Neural progenitor cell (in vitro differentiated cells): ENCODE data around the gene SH3PXD2B. TPM values are rescaled to one million over a fixed set of nuclear protein-coding genes. Genes with fewer than 3 reads are reported as not detected.

Source experiments
- DNase-seq: peaks from one replicate; pipeline ENCODE4 v3.0.0-alpha.2; 2016; ENCODE audit warnings: low spot score
- H2AFZ ChIP-seq: fragments of 200-600 bp; sonication (generic); replicated peaks from 2 replicates; pipeline ENCODE4 v1.6.1; 2016; ENCODE audit warnings: antibody characterized with exemption
- H3F3A ChIP-seq: fragments of 200-600 bp; sonication (generic); 2 replicates; pipeline ENCODE4 v1.6.1; 2016; ENCODE audit warnings: antibody characterized with exemption, low read depth
- H3K27ac ChIP-seq: fragments of 200-600 bp; sonication (generic); 2 replicates; pipeline ENCODE4 v1.5.1; 2016; ENCODE audit warnings: mild to moderate bottlenecking
- H3K27me3 ChIP-seq: fragments of 200-600 bp; sonication (generic); 2 replicates; pipeline ENCODE4 v1.6.1; 2016; ENCODE audit warnings: mild to moderate bottlenecking, moderate library complexity
- H3K36me3 ChIP-seq: fragments of 200-600 bp; sonication (generic); 2 replicates; pipeline ENCODE4 v1.5.1; 2016
- H3K4me1 ChIP-seq: fragments of 200-600 bp; sonication (generic); 2 replicates; pipeline ENCODE4 v1.6.1; 2016; ENCODE audit warnings: mixed run types
- H3K4me2 ChIP-seq: fragments of 200-600 bp; sonication (generic); 2 replicates; pipeline ENCODE4 v1.6.1; 2016
- H3K4me3 ChIP-seq: fragments of 200-600 bp; sonication (generic); 2 replicates; pipeline ENCODE4 v1.5.1; 2016
- H3K79me2 ChIP-seq: fragments of 200-600 bp; sonication (generic); 2 replicates; pipeline ENCODE4 v1.6.1; 2016; ENCODE audit warnings: low read depth
- H3K9ac ChIP-seq: fragments of 200-600 bp; sonication (generic); 2 replicates; pipeline ENCODE4 v1.6.1; 2016
- H3K9me3 ChIP-seq: fragments of 200-600 bp; sonication (generic); 2 replicates; pipeline ENCODE4 v1.5.1; 2016; ENCODE audit warnings: low read depth
- H4K20me1 ChIP-seq: fragments of 200-600 bp; sonication (generic); 2 replicates; pipeline ENCODE4 v1.6.1; 2016; ENCODE audit warnings: low read depth
- H3K27ac Mint-ChIP-seq: 3 replicates; pipeline ENCODE4 v1.8.0; 2021; ENCODE audit warnings: mixed read lengths
- H3K27me3 Mint-ChIP-seq: 2 replicates; pipeline ENCODE4 v1.8.0; 2022; ENCODE audit warnings: low read depth, mild to moderate bottlenecking, inconsistent platforms, moderate library complexity, mixed read lengths; ENCODE audit not compliant: insufficient read depth
- H3K36me3 Mint-ChIP-seq: 3 replicates; pipeline ENCODE4 v1.8.0; 2021; ENCODE audit warnings: mixed read lengths
- H3K4me1 Mint-ChIP-seq: 3 replicates; pipeline ENCODE4 v1.8.0; 2021; ENCODE audit warnings: mixed read lengths
- H3K4me3 Mint-ChIP-seq: 3 replicates; pipeline ENCODE4 v1.8.0; 2021; ENCODE audit warnings: mild to moderate bottlenecking, moderate library complexity, mixed read lengths
- H3K9me3 Mint-ChIP-seq: 3 replicates; pipeline ENCODE4 v1.8.0; 2020; ENCODE audit warnings: mixed read lengths
- CTCF ChIP-seq: fragments of 200-600 bp; sonication (generic); IDR thresholded peaks from 2 replicates; pipeline ENCODE4 v1.5.1; 2017; ENCODE audit warnings: antibody characterized with exemption, mild to moderate bottlenecking
- EZH2 ChIP-seq: fragments of 200-600 bp; sonication (generic); IDR thresholded peaks from 2 replicates; pipeline ENCODE4 v1.6.1; 2017; ENCODE audit warnings: antibody characterized with exemption, mild to moderate bottlenecking, moderate library complexity
- EZH2phosphoT487 ChIP-seq: fragments of 200-600 bp; sonication (generic); IDR thresholded peaks from 2 replicates; pipeline ENCODE4 v1.6.1; 2017; ENCODE audit warnings: antibody characterized with exemption
- total RNA-seq: library from RNA; depleted of rRNA; stranded (reverse); fragments of >200 nt; gene quantifications from 2 replicates; pipeline ENCODE4 v1.2.3, GENCODE V29; 2015; ENCODE audit warnings: low replicate concordance

SH3PXD2B gene
- total RNA-seq, 1 donor from 2014 or later = 27.3 TPM

GRCh38 chr5:172303572-172304335 lies 150.6 kb downstream of the SH3PXD2B start:
- Histone ChIP-seq H4K20me1 (no peaks in the 10 kb centered on the region), H3K4me3 (no peak overlapping the region), H3F3A (no peaks in the 10 kb centered on the region), H3K9me3 (peaks cover 8% of the 10 kb centered on the region), H3K36me3 (no peaks in the 10 kb centered on the region), H3K9ac (no peak overlapping the region), H3K4me1 (no peaks in the 10 kb centered on the region), H2AFZ (no peak overlapping the region), H3K27ac (no peak overlapping the region), H3K79me2 (no peaks in the 10 kb centered on the region), H3K4me2 (no peak overlapping the region), H3K27me3 (no peaks in the 10 kb centered on the region)
- TF ChIP-seq CTCF (no peak), EZH2 (no peak), EZH2phosphoT487 (no peak)
- Mint-ChIP-seq H3K4me3 (no peak overlapping the region), H3K9me3 (peaks cover 12% of the 10 kb centered on the region), H3K27ac (no peak overlapping the region), H3K27me3 (no peaks in the 10 kb centered on the region), H3K4me1 (peaks cover 14% of the 10 kb centered on the region), H3K36me3 (no peaks in the 10 kb centered on the region)
- no peak for DNase-seq

- H3K4me1 Mint-ChIP-seq = peaks cover 14% of the 10 kb centered on the region
- H4K20me1 ChIP-seq = no peaks in the 10 kb centered on the region
- H3K27ac Mint-ChIP-seq = no peak overlapping the region
- H3K9me3 Mint-ChIP-seq = peaks cover 12% of the 10 kb centered on the region
- DNase-seq = no peak
- H3K27ac ChIP-seq = no peak overlapping the region
- no peaks in the 10 kb centered on the region for H3K4me1 ChIP-seq
- no peak overlapping the region for H3K4me2 ChIP-seq
- no peak overlapping the region for H3K4me3 Mint-ChIP-seq
- TF ChIP-seq EZH2 (no peak), CTCF (no peak), EZH2phosphoT487 (no peak)
- H3K79me2 ChIP-seq = no peaks in the 10 kb centered on the region
- no peaks in the 10 kb centered on the region for H3K27me3 ChIP-seq
- H3K36me3 Mint-ChIP-seq = no peaks in the 10 kb centered on the region
- no peak overlapping the region for H3K9ac ChIP-seq
- no peak overlapping the region for H2AFZ ChIP-seq
- H3K9me3 ChIP-seq = peaks cover 8% of the 10 kb centered on the region
- no peaks in the 10 kb centered on the region for H3F3A ChIP-seq
- H3K36me3 ChIP-seq = no peaks in the 10 kb centered on the region
- H3K4me3 ChIP-seq = no peak overlapping the region
- no peaks in the 10 kb centered on the region for H3K27me3 Mint-ChIP-seq
Observed at GRCh38 chr5:172303162-172303561, 151.2 kb downstream of the SH3PXD2B start.

- Mint-ChIP-seq H3K36me3 (no peaks in the 10 kb centered on the region), H3K4me1 (peaks cover 14% of the 10 kb centered on the region), H3K27me3 (no peaks in the 10 kb centered on the region), H3K27ac (no peak overlapping the region), H3K4me3 (no peak overlapping the region), H3K9me3 (peaks cover 12% of the 10 kb centered on the region)
- peaks cover 8% of the 10 kb centered on the region for H3K9me3 ChIP-seq
- no peaks in the 10 kb centered on the region for H4K20me1 ChIP-seq
- H2AFZ ChIP-seq = peak overlapping the region; percentile 37
- no peak overlapping the region for H3K27ac ChIP-seq
- H3K9ac ChIP-seq = no peak overlapping the region
- H3K36me3 ChIP-seq = no peaks in the 10 kb centered on the region
- no peaks in the 10 kb centered on the region for H3K27me3 ChIP-seq
- no peaks in the 10 kb centered on the region for H3F3A ChIP-seq
- no peak overlapping the region for H3K4me3 ChIP-seq
- no peaks in the 10 kb centered on the region for H3K4me1 ChIP-seq
- DNase-seq = no peak
- TF ChIP-seq EZH2 = no peak
- no peak for TF ChIP-seq EZH2phosphoT487
- no peak for TF ChIP-seq CTCF
- no peaks in the 10 kb centered on the region for H3K79me2 ChIP-seq
- no peak overlapping the region for H3K4me2 ChIP-seq
Observed at GRCh38 chr5:172302047-172302710, 152.1 kb downstream of the SH3PXD2B start.
